ENCODE measurements around the gene XBP1. TPM values are rescaled to one million over a fixed set of nuclear protein-coding genes. Genes with fewer than 3 reads are reported as not detected.

The XBP1 gene
- total and polyA plus RNA-seq, 2 of the 4 experiments (the other 2 are of a cell fraction): 95.0 to 223 TPM

GRCh38 chr22:28815111-28815510 is 14.7 kb upstream of the XBP1 start:
- H3K18ac ChIP-seq (ENCODE audit: low read depth, low read length): no peak overlapping the region
- no peak for TF ChIP-seq CEBPB (IDR thresholded peaks at IDR 0.05; ENCODE audit: low read depth, low read length)
- no peak for TF ChIP-seq MAZ (IDR thresholded peaks at IDR 0.05; ENCODE audit: borderline replicate concordance, low read depth, low read length)
- no peak for TF ChIP-seq ELK1 (IDR thresholded peaks at IDR 0.05; ENCODE audit: borderline replicate concordance, low read depth, low read length)
- TF ChIP-seq RCOR1 (IDR thresholded peaks at IDR 0.05; ENCODE audit: insufficient replicate concordance, low read length): no peak
- no peak for TF ChIP-seq RFX5 (IDR thresholded peaks at IDR 0.05; ENCODE audit: low read depth, low read length)
- no peak for TF ChIP-seq USF2 (IDR thresholded peaks at IDR 0.05; ENCODE audit: low read depth, low read length)
- no peak for TF ChIP-seq FOS (IDR thresholded peaks at IDR 0.05; ENCODE audit: low read depth, low read length)
- TF ChIP-seq MAFK (IDR thresholded peaks at IDR 0.05; ENCODE audit: low read depth, low read length): no peak
- no peak for TF ChIP-seq RAD21 (IDR thresholded peaks at IDR 0.05; ENCODE audit: low read length)
- TF ChIP-seq MXI1 (IDR thresholded peaks at IDR 0.05; ENCODE audit: borderline replicate concordance, low read depth, low read length): no peak
- TF ChIP-seq POLR2A (IDR thresholded peaks at IDR 0.05; ENCODE audit: low read depth, low read length): no peak
- TF ChIP-seq NFE2L2 (IDR thresholded peaks at IDR 0.05; ENCODE audit: low read depth, low read length): no peak
- no peak for TF ChIP-seq CHD1 (IDR thresholded peaks at IDR 0.05; ENCODE audit: low read depth, low read length)
- no peak for TF ChIP-seq SMC3 (IDR thresholded peaks at IDR 0.05; ENCODE audit: low read depth, low read length)
- H3K4me3 ChIP-seq (ENCODE audit: insufficient read depth, low read depth, low read length): no peak overlapping the region
- H3K9me1 ChIP-seq (ENCODE audit: insufficient read depth, low read length): peaks cover 8% of the 10 kb centered on the region; the same call in 1 of the 2 replicates
- no peaks in the 10 kb centered on the region for H3K36me3 ChIP-seq (ENCODE audit: control insufficient read depth, insufficient read depth, low read length)
- ChIA-PET POLR2A (ENCODE audit: unreplicated experiment) (no interaction called here), CTCF (no interaction called here)
- no peak overlapping the region for H3K14ac ChIP-seq (replicated peaks; ENCODE audit: low read depth, low read length)
- no peaks in the 10 kb centered on the region for H3K27me3 ChIP-seq (ENCODE audit: control insufficient read depth, insufficient read depth, low read length)
- no peak overlapping the region for H2BK5ac ChIP-seq (ENCODE audit: low read depth, low read length, poor library complexity, severe bottlenecking)
- no peak overlapping the region for H2AK5ac ChIP-seq (ENCODE audit: low read depth, low read length)
- WGBS, 2 experiments (ENCODE audit: extremely low coverage in 2 of 2, insufficient read length in 1 of 2): no CpG with 5 or more reads among the region's 6 CpGs
- H2AK9ac ChIP-seq (replicated peaks; ENCODE audit: low read depth, low read length, poor library complexity): no peak overlapping the region
- no peak overlapping the region for H2BK15ac ChIP-seq (ENCODE audit: low read depth, low read length)
- dilution Hi-C loops (cut with HindIII; ENCODE audit: low sequenced_read_pairs, unreplicated experiment): no loop called here
- no peak overlapping the region for H2BK120ac ChIP-seq (ENCODE audit: low read depth, low read length)
- no TSS peak for BruUV-seq (replicated peaks)
- H2AFZ ChIP-seq (replicated peaks; ENCODE audit: low read length, poor library complexity): no peak overlapping the region
- no peak overlapping the region for H3K4me2 ChIP-seq (ENCODE audit: low read depth, low read length)
- no peak overlapping the region for H3K27ac ChIP-seq (ENCODE audit: insufficient read depth, low read length)
- in situ Hi-C loops (cut with MboI; ENCODE audit: low sequenced_read_pairs): no loop called here
- no peak overlapping the region for H4K5ac ChIP-seq (ENCODE audit: low read depth, low read length)
- no peaks in the 10 kb centered on the region; a peak in 1 of 4 replicates for H3K79me1 ChIP-seq (ENCODE audit: low read depth in 1 of 2, low read length in 2 of 2)
- H3K23ac ChIP-seq (ENCODE audit: low read depth, low read length): no peak overlapping the region
- H2BK20ac ChIP-seq (ENCODE audit: low read depth, low read length): no peak overlapping the region
- H4K20me1 ChIP-seq (ENCODE audit: insufficient read depth, low read length): no peaks in the 10 kb centered on the region
- no peak overlapping the region for H4K91ac ChIP-seq (ENCODE audit: insufficient read depth, low read depth, low read length)
- no peaks in the 10 kb centered on the region for H3K9me3 ChIP-seq (ENCODE audit: control insufficient read depth, insufficient read depth, low read length)
- no peak overlapping the region for H3K9ac ChIP-seq (ENCODE audit: low read depth, low read length)
- no peak for DNase-seq
- peaks cover 2% of the 10 kb centered on the region; the same call in 1 of the 2 replicates for H3K4me1 ChIP-seq (ENCODE audit: control insufficient read depth, insufficient read depth, low read length)
- intact Hi-C loops (cut with micrococcal nuclease): no loop called here
- H3K4ac ChIP-seq (ENCODE audit: low read depth, low read length): no peak overlapping the region
- H4K8ac ChIP-seq (ENCODE audit: low read depth in 2 of 2, low read length in 2 of 2): no peak overlapping the region
- no peak for ATAC-seq (ENCODE audit: low read depth)
- no peak overlapping the region for H3K56ac ChIP-seq (ENCODE audit: extremely low read depth, insufficient read depth, low read length)
